RPMI8226 (cell line): ENCODE results near the gene SAMD4B.
A peak's percentile ranks its signal among the peaks of the same experiment; 100 is the strongest.

Source experiments
- DNase-seq: peaks from one replicate; pipeline ENCODE4 v3.0.0-alpha.2; 2015

The SAMD4B gene

GRCh38 chr19:39410831-39411080, 68.5 kb downstream of the SAMD4B start:
- no peak for DNase-seq

- DNase-seq, result no peak
Measured at GRCh38 chr19:39411081-39411831, 69.0 kb downstream of the SAMD4B start.

GRCh38 chr19:39411832-39412099, 69.5 kb downstream of the SAMD4B start:
- peak; percentile 92 for DNase-seq

- peak; percentile 98 for DNase-seq
Measured at GRCh38 chr19:39412100-39412866, 70.1 kb downstream of the SAMD4B start, which contains the start of gene PLEKHG2. Gene PLEKHG2 (plus strand): TSS chr19:39412669. CDS start chr19:39414087, 1,418 bp downstream.

- peak; percentile 20 for DNase-seq
Measured at GRCh38 chr19:39412867-39413271, 70.6 kb downstream of the SAMD4B start.

- no peak for DNase-seq
Measured at GRCh38 chr19:39413272-39413910, 71.2 kb downstream of the SAMD4B start.

- no peak for DNase-seq
Measured at GRCh38 chr19:39413911-39414608, 71.8 kb downstream of the SAMD4B start.

GRCh38 chr19:39415111-39416046, 73.2 kb downstream of the SAMD4B start:
- DNase-seq, result no peak

- DNase-seq, result no peak
Measured at GRCh38 chr19:39416152-39417120, 74.2 kb downstream of the SAMD4B start.

- no peak for DNase-seq
Measured at GRCh38 chr19:39417463-39418181, 75.4 kb downstream of the SAMD4B start.

- DNase-seq, result no peak
Measured at GRCh38 chr19:39419003-39419402, 76.8 kb downstream of the SAMD4B start.

- no peak for DNase-seq
Measured at GRCh38 chr19:39420769-39421168, 78.5 kb downstream of the SAMD4B start.

GRCh38 chr19:39422020-39422419, 79.8 kb downstream of the SAMD4B start:
- no peak for DNase-seq

GRCh38 chr19:39423258-39424086, 81.3 kb downstream of the SAMD4B start:
- no peak for DNase-seq

GRCh38 chr19:39424934-39425333, 82.7 kb downstream of the SAMD4B start:
- DNase-seq, result no peak

GRCh38 chr19:39425744-39426143, 83.5 kb downstream of the SAMD4B start:
- DNase-seq, result no peak

GRCh38 chr19:39426170-39426569, 83.9 kb downstream of the SAMD4B start:
- DNase-seq, result no peak

- no peak for DNase-seq
Measured at GRCh38 chr19:39427707-39428106, 85.5 kb downstream of the SAMD4B start.

- DNase-seq, result no peak
Measured at GRCh38 chr19:39428283-39429112, 86.3 kb downstream of the SAMD4B start.
